HTR-8/SVneo (cell line): ENCODE results near the gene RABGGTA.

Source experiments
- DNase-seq: peaks from one replicate; pipeline ENCODE4 v3.0.0; 2011; ENCODE audit warnings: low spot score, mixed read lengths; ENCODE audit not compliant: insufficient read length
- FAIRE-seq: peaks from 2 replicates; lab custom pipeline; 2011; peaks lifted over from hg19 to GRCh38; lab: Jason Lieb, UNC

RABGGTA gene

GRCh38 chr14:24307156-24307574, 35.8 kb upstream of the RABGGTA start:
- FAIRE-seq (no peak), DNase-seq (no peak)

- FAIRE-seq, result no peak
- DNase-seq, result no peak
These were observed 32.6 kb upstream of the RABGGTA start for GRCh38 chr14:24304019-24304387.

GRCh38 chr14:24300326-24300980, 29.1 kb upstream of the RABGGTA start:
- FAIRE-seq (no peak), DNase-seq (no peak)

GRCh38 chr14:24299255-24300191, 28.1 kb upstream of the RABGGTA start, which contains the start of the genes DHRS1 and NOP9:
Gene DHRS1 (minus strand): TSS chr14:24299780. CDS start chr14:24299106, 674 bp downstream.
Gene NOP9 (plus strand): TSS chr14:24299850. CDS start chr14:24299955, 105 bp downstream.
- FAIRE-seq (no peak), DNase-seq (peak; percentile 81)

GRCh38 chr14:24298892-24299254, 27.5 kb upstream of the RABGGTA start:
- FAIRE-seq (no peak), DNase-seq (peak; percentile 18)

- DNase-seq, result no peak
- FAIRE-seq, result no peak
These were observed 26.0 kb upstream of the RABGGTA start for GRCh38 chr14:24297190-24297964.

- no peak for FAIRE-seq
- peak; percentile 60 for DNase-seq
These were observed 25.2 kb upstream of the RABGGTA start for GRCh38 chr14:24296341-24297157.

GRCh38 chr14:24293525-24293924, 22.1 kb upstream of the RABGGTA start:
- no peak for FAIRE-seq

GRCh38 chr14:24292118-24292807, 20.9 kb upstream of the RABGGTA start:
- no peak for DNase-seq
- no peak for FAIRE-seq

More at GRCh38 chr14:24293525-24293924, 22.1 kb upstream of the RABGGTA start:
- DNase-seq, result no peak

GRCh38 chr14:24291446-24292117, 20.2 kb upstream of the RABGGTA start:
- no peak for DNase-seq
- no peak for FAIRE-seq

GRCh38 chr14:24290746-24291145, 19.3 kb upstream of the RABGGTA start:
- FAIRE-seq, result no peak

GRCh38 chr14:24289649-24290280, 18.4 kb upstream of the RABGGTA start:
- FAIRE-seq, result no peak
- no peak for DNase-seq

More at GRCh38 chr14:24290746-24291145, 19.3 kb upstream of the RABGGTA start:
- no peak for DNase-seq

- DNase-seq, result no peak
- no peak for FAIRE-seq
These were observed 15.6 kb upstream of the RABGGTA start for GRCh38 chr14:24286996-24287395.

GRCh38 chr14:24285351-24285750, 14.0 kb upstream of the RABGGTA start:
- FAIRE-seq, result no peak
- DNase-seq, result no peak

- DNase-seq (no peak), FAIRE-seq (no peak)
These were observed 13.2 kb upstream of the RABGGTA start for GRCh38 chr14:24284501-24285035.

GRCh38 chr14:24283796-24284460, 12.5 kb upstream of the RABGGTA start:
- DNase-seq (no peak), FAIRE-seq (no peak)

- no peak for DNase-seq
- no peak for FAIRE-seq
These were observed 11.3 kb upstream of the RABGGTA start for GRCh38 chr14:24282736-24283135.
